Smooth muscle cell (in vitro differentiated cells): ENCODE results near the gene RHOB. TPM values are rescaled to one million over a fixed set of nuclear protein-coding genes. Genes with fewer than 3 reads are reported as not detected.
"Not testable (repeated sequence)": the region's sequence is repeated elsewhere in the genome, so short reads cannot be mapped to it uniquely, and the experiment has no call there.

ENCODE experiments used
- DNase-seq: peaks from one replicate; lab custom pipeline; 2025; ENCODE audit not compliant: unreplicated experiment; lab: John Stamatoyannopoulos, UW
- H2AFZ ChIP-seq: fragments of 200-600 bp; sonication (generic); 2 replicates; pipeline ENCODE4 v1.6.0; 2016; ENCODE audit warnings: antibody characterized with exemption, low read depth, mild to moderate bottlenecking
- H3F3A ChIP-seq: fragments of 200-600 bp; sonication (generic); 2 replicates; pipeline ENCODE4 v1.6.0; 2017; ENCODE audit warnings: antibody characterized with exemption, low read depth
- H3K27ac ChIP-seq: fragments of 200-600 bp; sonication (generic); 2 replicates; pipeline ENCODE4 v1.5.1; 2016; ENCODE audit warnings: low read depth, mild to moderate bottlenecking
- H3K27me3 ChIP-seq: fragments of 200-600 bp; sonication (generic); 2 replicates; pipeline ENCODE4 v1.6.1; 2016; ENCODE audit warnings: low read depth, mild to moderate bottlenecking
- H3K36me3 ChIP-seq: fragments of 200-600 bp; sonication (generic); 2 replicates; pipeline ENCODE4 v1.5.1; 2016; ENCODE audit warnings: low read depth
- H3K4me1 ChIP-seq: fragments of 200-600 bp; sonication (generic); 2 replicates; pipeline ENCODE4 v1.5.1; 2016; ENCODE audit warnings: low read depth
- H3K4me2 ChIP-seq: fragments of 200-600 bp; sonication (generic); 2 replicates; pipeline ENCODE4 v1.6.0; 2016; ENCODE audit warnings: mild to moderate bottlenecking
- H3K4me3 ChIP-seq: fragments of 200-600 bp; sonication (generic); 2 replicates; pipeline ENCODE4 v1.5.1; 2016; ENCODE audit warnings: mild to moderate bottlenecking
- H3K79me2 ChIP-seq: fragments of 200-600 bp; sonication (generic); 2 replicates; pipeline ENCODE4 v1.6.0; 2016; ENCODE audit warnings: low read depth, mild to moderate bottlenecking
- H3K9ac ChIP-seq: fragments of 200-600 bp; sonication (generic); 2 replicates; pipeline ENCODE4 v1.6.0; 2016; ENCODE audit warnings: low read depth
- H3K9me3 ChIP-seq: fragments of 200-600 bp; sonication (generic); replicated peaks from 2 replicates; pipeline ENCODE4 v1.5.1; 2016; ENCODE audit warnings: low read depth
- H4K20me1 ChIP-seq: fragments of 200-600 bp; sonication (generic); 2 replicates; pipeline ENCODE4 v1.6.0; 2016; ENCODE audit warnings: low read depth
- WGBS: methylation state at CpG from one replicate; pipeline ENCODE4 v1.1.7; 2016; ENCODE audit warnings: low lambda C conversion rate; 5-methylcytosine and 5-hydroxymethylcytosine counted together
- polyA plus RNA-seq: library from polyadenylated mRNA; unstranded; fragments of >200 nt; fragmentation: Nextera tagmentation; extraction: Ambion mirVana; gene quantifications from 2 replicates; pipeline ENCODE4 v1.2.1, GENCODE V29; 2016
- total RNA-seq: library from RNA; depleted of rRNA; stranded (reverse); fragments of >200 nt; gene quantifications from 2 replicates; pipeline ENCODE4 v1.2.3, GENCODE V29; 2014
- TF ChIP-seq, protein P1 (sequence below): fragments of 200-600 bp; sonication (generic); IDR thresholded peaks from 2 replicates; pipeline ENCODE4 v1.5.1; 2017; ENCODE audit warnings: borderline replicate concordance, mild to moderate bottlenecking, antibody characterized with exemption; ENCODE audit not compliant: insufficient read depth, poor library complexity, severe bottlenecking

Gene RHOB
- total and polyA plus RNA-seq, 2 experiments from 2014 or later, result 75.9 to 218 TPM

DNA sequence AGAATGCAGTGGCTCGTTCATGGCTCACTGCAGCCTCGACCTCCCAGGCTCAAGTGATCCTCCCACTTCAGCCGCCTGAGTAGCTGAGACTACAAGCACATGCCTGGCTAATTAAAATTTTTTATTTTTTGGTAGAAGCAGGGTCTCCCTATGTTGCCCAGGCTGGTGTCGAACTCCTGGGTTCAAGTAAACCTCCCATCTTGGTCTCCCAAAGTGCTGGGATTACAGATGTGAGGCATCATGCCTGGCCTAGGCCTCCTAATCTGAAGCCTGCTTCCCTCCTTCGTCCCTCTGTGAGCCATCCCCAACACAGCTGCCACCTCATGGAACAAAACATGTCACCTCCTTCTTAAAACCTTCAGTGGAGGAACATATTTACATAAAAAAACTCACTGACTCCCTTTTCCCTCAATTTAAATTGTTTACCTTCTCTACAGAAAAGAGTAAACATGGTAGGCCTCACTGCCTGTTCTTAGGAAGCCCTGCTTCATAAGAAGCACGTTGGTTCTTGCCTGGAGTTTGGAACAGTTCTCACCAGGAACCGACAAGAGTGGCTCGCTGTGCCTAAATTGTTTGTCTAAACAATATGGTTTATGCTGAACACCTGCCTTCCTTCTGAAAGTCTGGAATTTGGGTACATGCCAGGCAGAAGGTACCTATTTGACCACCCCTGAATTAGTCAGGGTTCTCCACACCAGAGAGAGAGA, 12.1 kb upstream of the RHOB start:
- no peak overlapping the region for H3K4me3 ChIP-seq
- no peaks in the 10 kb centered on the region for H4K20me1 ChIP-seq
- H3K27ac ChIP-seq, result no peak overlapping the region
- TF ChIP-seq, protein P1, sequence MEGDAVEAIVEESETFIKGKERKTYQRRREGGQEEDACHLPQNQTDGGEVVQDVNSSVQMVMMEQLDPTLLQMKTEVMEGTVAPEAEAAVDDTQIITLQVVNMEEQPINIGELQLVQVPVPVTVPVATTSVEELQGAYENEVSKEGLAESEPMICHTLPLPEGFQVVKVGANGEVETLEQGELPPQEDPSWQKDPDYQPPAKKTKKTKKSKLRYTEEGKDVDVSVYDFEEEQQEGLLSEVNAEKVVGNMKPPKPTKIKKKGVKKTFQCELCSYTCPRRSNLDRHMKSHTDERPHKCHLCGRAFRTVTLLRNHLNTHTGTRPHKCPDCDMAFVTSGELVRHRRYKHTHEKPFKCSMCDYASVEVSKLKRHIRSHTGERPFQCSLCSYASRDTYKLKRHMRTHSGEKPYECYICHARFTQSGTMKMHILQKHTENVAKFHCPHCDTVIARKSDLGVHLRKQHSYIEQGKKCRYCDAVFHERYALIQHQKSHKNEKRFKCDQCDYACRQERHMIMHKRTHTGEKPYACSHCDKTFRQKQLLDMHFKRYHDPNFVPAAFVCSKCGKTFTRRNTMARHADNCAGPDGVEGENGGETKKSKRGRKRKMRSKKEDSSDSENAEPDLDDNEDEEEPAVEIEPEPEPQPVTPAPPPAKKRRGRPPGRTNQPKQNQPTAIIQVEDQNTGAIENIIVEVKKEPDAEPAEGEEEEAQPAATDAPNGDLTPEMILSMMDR, result no peak
- no peaks in the 10 kb centered on the region for H3K79me2 ChIP-seq
- WGBS, result 80% methylated on average over 8 of the region's 8 CpGs
- H2AFZ ChIP-seq, result peak overlapping the region; percentile 50
- H3F3A ChIP-seq, result no peaks in the 10 kb centered on the region
- H3K4me2 ChIP-seq, result no peak overlapping the region
- no peak overlapping the region for H3K9ac ChIP-seq
- H3K27me3 ChIP-seq, result no peaks in the 10 kb centered on the region
- DNase-seq, result no peak
- H3K4me1 ChIP-seq, result no peaks in the 10 kb centered on the region
- no peaks in the 10 kb centered on the region for H3K9me3 ChIP-seq
- no peaks in the 10 kb centered on the region for H3K36me3 ChIP-seq

DNA sequence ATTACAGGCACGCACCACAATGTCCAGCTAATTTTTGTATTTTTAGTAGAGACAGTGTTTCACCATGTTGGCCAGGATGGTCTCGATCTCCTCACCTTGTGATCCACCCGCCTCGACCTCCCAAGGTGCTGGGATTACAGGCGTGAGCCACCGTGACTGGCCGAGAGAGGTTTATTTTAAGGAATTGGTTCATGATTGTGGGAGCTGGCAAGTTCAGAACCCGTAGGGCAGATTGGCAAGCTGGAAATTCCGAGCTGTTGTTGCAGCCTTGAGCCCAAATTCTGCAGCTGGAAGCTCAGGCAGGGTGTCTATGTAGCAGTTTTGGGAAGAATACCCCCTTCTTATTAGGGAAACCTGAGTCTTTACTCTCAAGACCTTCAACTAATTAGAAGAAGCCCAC, 11.4 kb upstream of the RHOB start:
- not testable (repeated sequence) for H3K9me3 ChIP-seq, H4K20me1 ChIP-seq, H3K27ac ChIP-seq, H3K36me3 ChIP-seq, H3K9ac ChIP-seq, H2AFZ ChIP-seq, H3K4me3 ChIP-seq, H3K27me3 ChIP-seq, H3K4me1 ChIP-seq, H3K79me2 ChIP-seq, DNase-seq, H3F3A ChIP-seq, H3K4me2 ChIP-seq
- WGBS, result 93% methylated on average over 9 of the region's 9 CpGs

DNA sequence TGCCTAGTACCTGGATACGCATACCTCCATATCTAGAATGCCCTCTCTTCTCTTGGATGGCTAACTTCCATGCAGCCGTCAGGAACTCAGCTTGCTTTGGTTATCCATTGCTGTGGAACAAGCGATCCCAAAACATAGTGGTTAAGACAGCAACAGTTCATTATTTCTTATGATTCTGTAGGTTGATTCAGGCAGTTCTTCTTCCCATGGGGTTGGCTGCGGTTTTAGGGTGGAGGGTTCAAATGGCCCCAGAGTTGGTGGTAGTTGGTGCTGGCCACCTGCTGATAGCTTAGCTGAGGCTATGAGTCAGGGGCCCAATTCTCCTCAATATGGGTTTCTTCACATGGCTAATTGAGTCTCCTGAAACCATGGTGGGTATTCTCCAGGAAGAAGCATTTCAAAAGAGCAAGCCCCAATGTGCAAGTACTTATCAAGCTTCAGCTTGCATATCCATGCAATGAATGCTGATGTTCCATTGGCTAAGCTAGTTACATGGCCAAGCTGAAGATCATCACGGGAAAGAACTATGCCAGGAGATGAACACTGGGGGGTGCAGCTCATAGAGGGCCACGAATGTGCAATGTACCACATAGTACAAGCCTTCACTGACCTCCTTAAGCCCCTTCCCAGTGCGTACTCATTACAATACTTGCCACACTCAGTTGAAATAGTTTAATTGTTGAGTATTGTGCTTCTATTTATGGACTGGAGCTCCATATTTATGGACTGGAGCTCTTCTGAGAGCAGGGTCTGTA, 10.0 kb upstream of the RHOB start:
- Histone ChIP-seq H3K36me3 (no peaks in the 10 kb centered on the region), H3K9ac (no peak overlapping the region), H3F3A (no peaks in the 10 kb centered on the region), H3K27me3 (no peaks in the 10 kb centered on the region), H3K4me3 (no peak overlapping the region), H3K4me2 (no peak overlapping the region), H2AFZ (no peak overlapping the region), H3K79me2 (no peaks in the 10 kb centered on the region), H4K20me1 (no peaks in the 10 kb centered on the region), H3K9me3 (no peaks in the 10 kb centered on the region), H3K4me1 (no peaks in the 10 kb centered on the region), H3K27ac (no peak overlapping the region)
- no peak for DNase-seq
- 91% methylated on average over 7 of the region's 7 CpGs for WGBS
- TF ChIP-seq, protein P1, result no peak

DNA sequence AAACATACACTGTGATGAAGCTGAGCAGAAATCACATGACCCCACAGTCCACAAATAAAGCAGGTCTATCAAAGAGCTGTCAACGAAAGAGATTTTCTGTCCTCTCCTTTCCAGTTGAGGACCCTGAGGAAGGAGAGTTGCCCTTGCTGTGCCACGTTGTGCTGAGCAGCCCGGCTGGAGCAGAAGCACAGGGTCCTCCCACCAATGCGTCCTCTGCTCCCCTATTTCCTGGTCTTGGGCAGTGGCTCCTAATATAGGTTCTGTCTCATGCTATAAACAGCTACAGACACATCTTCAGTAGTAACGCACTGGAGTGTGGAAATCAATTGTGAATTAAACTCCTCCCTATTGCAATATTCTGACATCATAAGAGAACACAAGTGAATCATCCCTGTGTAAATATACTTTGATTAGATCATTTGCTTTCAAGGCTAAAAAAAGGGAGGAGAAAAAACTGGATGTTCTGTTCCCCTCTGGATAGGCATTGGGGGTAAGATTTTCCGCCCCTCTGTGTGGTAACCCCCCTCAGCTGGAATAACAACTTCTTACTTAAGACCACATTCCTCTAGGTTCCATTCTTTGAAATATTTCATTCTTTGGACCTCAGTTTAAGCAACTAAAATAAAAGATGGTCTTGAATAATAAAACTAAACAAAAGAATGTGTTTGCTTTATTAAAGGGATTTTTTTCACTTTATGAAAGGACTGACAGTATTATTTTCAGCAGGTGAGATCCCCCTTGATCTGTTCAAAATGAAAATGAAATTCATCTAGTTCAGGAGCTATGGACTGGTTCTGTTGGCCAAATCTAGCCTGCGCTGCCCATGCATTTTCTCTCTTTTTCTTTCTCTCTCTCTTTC, 8.3 kb upstream of the RHOB start:
- H3K4me2 ChIP-seq, result peak overlapping the region; percentile 27
- no peak overlapping the region for H3K9ac ChIP-seq
- no peak for DNase-seq
- H3F3A ChIP-seq, result peaks cover 1% of the 10 kb centered on the region
- H3K79me2 ChIP-seq, result no peaks in the 10 kb centered on the region
- H3K9me3 ChIP-seq, result no peaks in the 10 kb centered on the region
- no peaks in the 10 kb centered on the region for H3K36me3 ChIP-seq
- no peaks in the 10 kb centered on the region for H4K20me1 ChIP-seq
- no peak overlapping the region for H3K27ac ChIP-seq
- 74% methylated on average over 7 of the region's 7 CpGs for WGBS
- H3K4me3 ChIP-seq, result peak overlapping the region; percentile 8
- H3K27me3 ChIP-seq, result no peaks in the 10 kb centered on the region
- TF ChIP-seq, protein P1, result no peak
- H3K4me1 ChIP-seq, result peaks cover under 1% of the 10 kb centered on the region
- H2AFZ ChIP-seq, result no peak overlapping the region
